Progenitor cell of endocrine pancreas (in vitro differentiated cells): ENCODE results near the gene CPLANE2. TPM values are rescaled to one million over a fixed set of nuclear protein-coding genes. Genes with fewer than 3 reads are reported as not detected.
A peak's percentile ranks its signal among the peaks of the same experiment; 100 is the strongest.
"Not testable (repeated sequence)": the region's sequence is repeated elsewhere in the genome, so short reads cannot be mapped to it uniquely, and the experiment has no call there.

Experiments used
- DNase-seq: peaks from one replicate; pipeline ENCODE4 v3.0.0; 2021; ENCODE audit warnings: low spot score; ENCODE audit not compliant: unreplicated experiment
- H3K27ac Mint-ChIP-seq: 2 replicates; pipeline ENCODE4 v1.8.0; 2021; ENCODE audit warnings: mild to moderate bottlenecking, moderate library complexity, mixed read lengths
- H3K27me3 Mint-ChIP-seq: 2 replicates; pipeline ENCODE4 v1.8.0; 2021; ENCODE audit warnings: mixed read lengths
- H3K36me3 Mint-ChIP-seq: 2 replicates; pipeline ENCODE4 v1.8.0; 2022; ENCODE audit warnings: mixed read lengths; ENCODE audit not compliant: insufficient read depth
- H3K4me1 Mint-ChIP-seq: 2 replicates; pipeline ENCODE4 v1.8.0; 2021; ENCODE audit warnings: low read depth, mixed read lengths
- H3K4me3 Mint-ChIP-seq: 2 replicates; pipeline ENCODE4 v1.8.0; 2021; ENCODE audit warnings: low read depth, mild to moderate bottlenecking, moderate library complexity, mixed read lengths
- H3K9me3 Mint-ChIP-seq: 2 replicates; pipeline ENCODE4 v1.8.0; 2021; ENCODE audit warnings: low read depth, mixed read lengths
- CTCF ChIP-seq: fragments of 200-600 bp; sonication (generic); IDR thresholded peaks from one replicate; pipeline ENCODE4 v1.5.0; 2021; ENCODE audit warnings: antibody characterized with exemption, mild to moderate bottlenecking; ENCODE audit not compliant: unreplicated experiment
- total RNA-seq: library from RNA; stranded (reverse); gene quantifications from 2 replicates; pipeline ENCODE4 v1.2.1, GENCODE V29; 2021

Gene CPLANE2
- total RNA-seq, 1 donor from 2014 or later = 16.5 TPM

GRCh38 chr1:16248603-16249516, 11.9 kb upstream of the CPLANE2 start:
- Mint-ChIP-seq H3K27me3 (no peaks in the 10 kb centered on the region), H3K4me3 (no peak overlapping the region), H3K9me3 (no peaks in the 10 kb centered on the region), H3K27ac (peak overlapping the region; percentile 45), H3K36me3 (peaks cover 14% of the 10 kb centered on the region), H3K4me1 (peaks cover 29% of the 10 kb centered on the region)
- TF ChIP-seq CTCF = no peak
- DNase-seq = no peak

GRCh38 chr1:16248007-16248436, 11.0 kb upstream of the CPLANE2 start:
- Mint-ChIP-seq H3K27me3 (no peaks in the 10 kb centered on the region), H3K4me1 (peaks cover 26% of the 10 kb centered on the region), H3K9me3 (no peaks in the 10 kb centered on the region), H3K36me3 (peaks cover 12% of the 10 kb centered on the region), H3K4me3 (no peak overlapping the region), H3K27ac (no peak overlapping the region)
- no peak for DNase-seq
- no peak for TF ChIP-seq CTCF

- peaks cover 22% of the 10 kb centered on the region for H3K4me1 Mint-ChIP-seq
- no peaks in the 10 kb centered on the region for H3K27me3 Mint-ChIP-seq
- H3K4me3 Mint-ChIP-seq = no peak overlapping the region
- H3K36me3 Mint-ChIP-seq = peaks cover 10% of the 10 kb centered on the region
- no peak overlapping the region for H3K27ac Mint-ChIP-seq
- TF ChIP-seq CTCF = no peak
- no peaks in the 10 kb centered on the region for H3K9me3 Mint-ChIP-seq
- no peak for DNase-seq
Observed at GRCh38 chr1:16247441-16247840, 10.5 kb upstream of the CPLANE2 start.

GRCh38 chr1:16246961-16247360, 10.0 kb upstream of the CPLANE2 start:
- no peak for DNase-seq
- H3K27me3 Mint-ChIP-seq = no peaks in the 10 kb centered on the region
- H3K36me3 Mint-ChIP-seq = peaks cover 10% of the 10 kb centered on the region
- H3K4me1 Mint-ChIP-seq = peaks cover 17% of the 10 kb centered on the region
- no peaks in the 10 kb centered on the region for H3K9me3 Mint-ChIP-seq
- H3K27ac Mint-ChIP-seq = no peak overlapping the region
- H3K4me3 Mint-ChIP-seq = no peak overlapping the region
- no peak for TF ChIP-seq CTCF

GRCh38 chr1:16246239-16246638, 9.3 kb upstream of the CPLANE2 start:
- not testable (repeated sequence) for H3K4me3 Mint-ChIP-seq, DNase-seq, H3K27me3 Mint-ChIP-seq, H3K27ac Mint-ChIP-seq, H3K9me3 Mint-ChIP-seq, H3K36me3 Mint-ChIP-seq
- peaks cover 13% of the 10 kb centered on the region for H3K4me1 Mint-ChIP-seq
